Measurements from ENCODE around the gene CDCP1. TPM values are rescaled to one million over a fixed set of nuclear protein-coding genes. Genes with fewer than 3 reads are reported as not detected.

CDCP1 gene
- total RNA-seq, 4 donors from 2014 or later: 29.7 to 68.3 (median 61.5) TPM

DNA sequence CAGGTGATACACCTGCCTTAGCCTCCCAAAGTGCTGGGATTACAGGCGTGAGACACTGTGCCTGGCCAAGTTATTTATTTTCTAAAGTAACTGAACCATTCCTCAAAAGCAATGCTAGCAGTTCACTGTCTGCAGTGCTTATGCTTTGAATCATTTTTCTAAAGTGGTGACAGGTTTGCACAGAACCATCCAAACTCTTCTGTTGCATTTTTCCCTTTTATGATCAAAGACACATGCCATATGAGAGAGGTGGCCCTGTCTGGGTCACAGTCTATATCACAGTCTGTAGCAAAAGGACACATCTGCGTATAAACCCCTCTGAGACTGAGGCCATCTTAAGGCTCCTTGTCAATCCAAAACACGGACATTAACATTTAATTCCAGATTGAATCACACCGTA is 17.2 kb downstream of the CDCP1 start:
- Histone ChIP-seq H3K9me3 (no peaks in the 10 kb centered on the region), H3K27me3 (no peaks in the 10 kb centered on the region), H3K4me1 (peaks cover 0 to 35% (median 0%) of the 10 kb centered on the region in 4 donors), H3K4me3 (no peak overlapping the region), H3K27ac (no peak overlapping the region), H3K36me3 (no peaks in the 10 kb centered on the region)
- DNase-seq: no peak
- TF ChIP-seq, protein P1, sequence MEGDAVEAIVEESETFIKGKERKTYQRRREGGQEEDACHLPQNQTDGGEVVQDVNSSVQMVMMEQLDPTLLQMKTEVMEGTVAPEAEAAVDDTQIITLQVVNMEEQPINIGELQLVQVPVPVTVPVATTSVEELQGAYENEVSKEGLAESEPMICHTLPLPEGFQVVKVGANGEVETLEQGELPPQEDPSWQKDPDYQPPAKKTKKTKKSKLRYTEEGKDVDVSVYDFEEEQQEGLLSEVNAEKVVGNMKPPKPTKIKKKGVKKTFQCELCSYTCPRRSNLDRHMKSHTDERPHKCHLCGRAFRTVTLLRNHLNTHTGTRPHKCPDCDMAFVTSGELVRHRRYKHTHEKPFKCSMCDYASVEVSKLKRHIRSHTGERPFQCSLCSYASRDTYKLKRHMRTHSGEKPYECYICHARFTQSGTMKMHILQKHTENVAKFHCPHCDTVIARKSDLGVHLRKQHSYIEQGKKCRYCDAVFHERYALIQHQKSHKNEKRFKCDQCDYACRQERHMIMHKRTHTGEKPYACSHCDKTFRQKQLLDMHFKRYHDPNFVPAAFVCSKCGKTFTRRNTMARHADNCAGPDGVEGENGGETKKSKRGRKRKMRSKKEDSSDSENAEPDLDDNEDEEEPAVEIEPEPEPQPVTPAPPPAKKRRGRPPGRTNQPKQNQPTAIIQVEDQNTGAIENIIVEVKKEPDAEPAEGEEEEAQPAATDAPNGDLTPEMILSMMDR (IDR thresholded peaks at IDR 0.05): no peak
- no peak for TF ChIP-seq POLR2A (IDR thresholded peaks at IDR 0.05)

DNA sequence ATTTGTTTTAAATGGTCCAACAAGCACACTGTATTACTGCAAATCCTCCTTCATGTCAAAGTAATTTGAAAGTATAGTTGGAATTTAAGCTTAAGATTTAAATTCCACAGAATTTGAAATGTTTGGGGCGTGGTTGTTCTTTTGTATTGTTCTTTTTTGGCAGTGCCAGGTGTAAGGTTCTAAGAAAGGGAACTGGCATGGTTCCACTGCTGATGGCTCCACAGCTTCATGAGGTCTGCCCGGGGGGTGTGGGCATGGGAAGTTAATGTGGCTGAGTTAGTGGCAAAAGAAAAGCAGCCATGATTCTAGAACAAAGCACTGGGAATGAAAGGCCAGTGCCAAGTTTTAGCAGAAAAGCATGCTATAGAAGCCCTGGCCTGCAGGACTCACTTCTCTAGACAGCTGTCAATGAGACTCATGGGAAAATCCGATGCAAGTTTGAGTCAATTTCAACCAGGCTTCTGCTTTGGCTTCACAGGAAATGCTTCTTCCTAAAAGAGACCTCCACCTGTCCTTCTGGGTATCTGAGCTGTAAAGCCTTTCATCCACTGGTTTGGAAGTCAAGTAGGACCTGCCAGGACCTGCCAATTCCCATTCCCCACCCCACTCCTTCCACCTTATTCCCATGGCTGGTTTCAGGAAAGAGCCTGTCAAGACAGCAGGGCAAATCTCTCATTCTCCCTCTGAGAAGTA is 18.9 kb downstream of the CDCP1 start:
- peak overlapping the region in 2 of 4 donors; percentile 19 to 64 for H3K27ac ChIP-seq
- TF ChIP-seq, protein P1 (IDR thresholded peaks at IDR 0.05): no peak
- no peak for TF ChIP-seq POLR2A (IDR thresholded peaks at IDR 0.05)
- H3K36me3 ChIP-seq: no peaks in the 10 kb centered on the region
- no peaks in the 10 kb centered on the region for H3K9me3 ChIP-seq
- no peak for DNase-seq
- H3K27me3 ChIP-seq: no peaks in the 10 kb centered on the region
- H3K4me3 ChIP-seq: no peak overlapping the region
- peaks cover 0 to 49% (median 2%) of the 10 kb centered on the region in 4 donors for H3K4me1 ChIP-seq

DNA sequence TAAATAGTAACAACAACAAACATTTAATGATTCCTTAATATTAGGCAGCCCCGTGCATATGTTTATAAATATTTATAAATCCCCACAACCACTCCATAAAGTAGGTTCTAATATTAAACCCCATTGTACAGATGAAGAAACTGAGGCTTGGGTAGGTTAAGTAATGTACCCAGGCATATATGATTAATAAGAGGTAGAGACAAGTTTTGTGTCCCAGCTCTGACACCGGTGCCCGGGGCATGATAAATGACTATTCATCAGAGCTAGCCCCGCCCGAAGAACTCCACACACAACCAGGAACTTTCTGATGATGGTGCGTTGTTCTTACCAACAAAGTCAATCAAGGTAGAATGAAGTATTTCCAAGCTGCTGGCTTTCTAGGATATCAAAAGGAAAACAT is 19.4 kb downstream of the CDCP1 start:
- Histone ChIP-seq H3K9me3 (no peaks in the 10 kb centered on the region), H3K27ac (peak overlapping the region in 2 of 4 donors; percentile 32 to 64), H3K27me3 (no peaks in the 10 kb centered on the region), H3K4me1 (peaks cover 0 to 50% (median 2%) of the 10 kb centered on the region in 4 donors), H3K4me3 (no peak overlapping the region), H3K36me3 (no peaks in the 10 kb centered on the region)
- TF ChIP-seq POLR2A (IDR thresholded peaks at IDR 0.05): no peak
- TF ChIP-seq, protein P1 (IDR thresholded peaks at IDR 0.05): no peak
- peak in 1 of 3 donors; percentile 71 for DNase-seq

- DNase-seq: peak in 2 of 3 donors; percentile 72 to 82
- Histone ChIP-seq H3K36me3 (no peaks in the 10 kb centered on the region), H3K9me3 (no peaks in the 10 kb centered on the region), H3K4me1 (peaks cover 0 to 60% (median 2%) of the 10 kb centered on the region in 4 donors), H3K27me3 (no peaks in the 10 kb centered on the region), H3K27ac (peak overlapping the region in 2 of 4 donors; percentile 63 to 88), H3K4me3 (peak overlapping the region in 2 of 4 donors; percentile 10 to 16)
- TF ChIP-seq, protein P1 (IDR thresholded peaks at IDR 0.05): peak in 1 of 6 experiments; percentile 14
- peak in 1 of 2 donors; percentile 55 for TF ChIP-seq POLR2A (IDR thresholded peaks at IDR 0.05)
Measured at GRCh38 chr3:45125550-45126026, 20.6 kb downstream of the CDCP1 start.

DNA sequence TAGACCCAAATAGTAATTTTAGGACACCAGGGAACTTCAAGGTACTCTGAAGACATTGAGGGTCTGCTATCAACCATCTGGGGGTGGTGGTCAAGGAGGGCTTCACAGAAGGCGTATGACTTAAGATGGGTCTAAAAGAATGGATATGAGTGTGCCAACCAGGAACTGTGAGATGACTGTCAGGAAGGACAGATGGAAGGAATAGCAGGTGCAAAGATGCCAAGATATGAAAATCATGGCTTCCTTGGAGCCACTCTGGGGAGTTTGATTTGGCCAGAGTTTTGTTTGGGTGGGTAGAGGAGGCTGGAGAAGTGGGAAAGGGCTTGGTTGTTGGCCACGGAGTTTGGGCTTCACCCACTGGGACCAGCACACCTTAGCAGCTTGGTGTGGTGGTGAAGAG is 21.2 kb downstream of the CDCP1 start:
- H3K36me3 ChIP-seq: no peaks in the 10 kb centered on the region
- H3K4me1 ChIP-seq: peaks cover 0 to 61% (median 2%) of the 10 kb centered on the region in 4 donors
- peak overlapping the region in 2 of 4 donors; percentile 10 to 16 for H3K4me3 ChIP-seq
- no peaks in the 10 kb centered on the region for H3K9me3 ChIP-seq
- H3K27ac ChIP-seq: peak overlapping the region in 2 of 4 donors; percentile 63 to 88
- no peak for TF ChIP-seq POLR2A (IDR thresholded peaks at IDR 0.05)
- TF ChIP-seq, protein P1 (IDR thresholded peaks at IDR 0.05): no peak
- no peak for DNase-seq
- H3K27me3 ChIP-seq: no peaks in the 10 kb centered on the region
